Heart left ventricle (tissue), 13 donors: ENCODE measurements around the gene IGSF10.

ENCODE experiments used
- POLR2A ChIP-seq, 2 donors: fragments of 450-650 bp; IDR thresholded peaks; one replicate each; pipeline ENCODE4 v1.6.1; 2017; ENCODE audit warnings: antibody characterized with exemption in 2 of 2, mild to moderate bottlenecking in 2 of 2, moderate library complexity in 2 of 2
- TF ChIP-seq, protein P1 (sequence below), 12 donors: fragments of 200-600 bp; sonication (generic) in 4 of 12; IDR thresholded peaks; one replicate each; pipeline versions ENCODE4 v1.5.0 to v1.8.0; 2018 to 2022; ENCODE audit warnings: antibody characterized with exemption in 12 of 12, mild to moderate bottlenecking in 5 of 12
- donor health status: ischemic (EF 13 %, LVEDD 7.1; RV severe dilation, severe dysfunction).
- donor health status: DM: no; HTN: yes; CAD: no.
- donor health status: DM: no; HTN: no; CAD: no.
- donor health status: ischemic (EF 25% LVEDD 6.9; RV normal size, moderate dysfunction).
- donor health status: ischemic (EF 25% LVEDD 5.7; RV mildly dilated, moderate dysfunction).
- donor health status: ischemic (EF 35%, LVEDD 5.7; RV mildly dilated, moderate dysfunction).
- donor health status: nonischemic (EF 11% LVEDD 7.7; RV severe dilation, severe dysfunction).
- donor health status: DM: yes; HTN: yes; CAD: no.
- donor health status: PGD.
- donor health status: ischemic (EF 29% LVEDD 5.4; RV normal size, mild dysfunction).
- donor health status: nonischemic (EF 23%, LVEDD 6.1; RV moderate dilation, normal function).

DNA sequence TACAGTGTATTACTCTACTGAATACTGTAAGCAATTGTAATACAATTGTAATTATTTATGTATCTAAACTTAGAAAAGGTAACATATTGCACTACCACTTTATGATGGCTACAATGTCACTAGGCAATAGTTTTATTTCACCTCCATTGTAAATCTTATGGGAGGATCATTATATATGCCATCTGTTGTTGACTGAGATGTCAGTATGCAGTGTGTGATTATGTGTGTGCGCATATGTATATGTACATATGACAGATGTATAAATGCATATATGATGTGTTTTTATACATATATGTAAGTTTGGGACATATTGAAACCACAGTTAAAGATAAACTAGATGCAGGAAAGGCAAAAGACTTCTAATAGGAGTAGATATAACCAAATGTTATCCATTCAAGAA, 8.5 kb downstream of the IGSF10 start:
- TF ChIP-seq, protein P1, sequence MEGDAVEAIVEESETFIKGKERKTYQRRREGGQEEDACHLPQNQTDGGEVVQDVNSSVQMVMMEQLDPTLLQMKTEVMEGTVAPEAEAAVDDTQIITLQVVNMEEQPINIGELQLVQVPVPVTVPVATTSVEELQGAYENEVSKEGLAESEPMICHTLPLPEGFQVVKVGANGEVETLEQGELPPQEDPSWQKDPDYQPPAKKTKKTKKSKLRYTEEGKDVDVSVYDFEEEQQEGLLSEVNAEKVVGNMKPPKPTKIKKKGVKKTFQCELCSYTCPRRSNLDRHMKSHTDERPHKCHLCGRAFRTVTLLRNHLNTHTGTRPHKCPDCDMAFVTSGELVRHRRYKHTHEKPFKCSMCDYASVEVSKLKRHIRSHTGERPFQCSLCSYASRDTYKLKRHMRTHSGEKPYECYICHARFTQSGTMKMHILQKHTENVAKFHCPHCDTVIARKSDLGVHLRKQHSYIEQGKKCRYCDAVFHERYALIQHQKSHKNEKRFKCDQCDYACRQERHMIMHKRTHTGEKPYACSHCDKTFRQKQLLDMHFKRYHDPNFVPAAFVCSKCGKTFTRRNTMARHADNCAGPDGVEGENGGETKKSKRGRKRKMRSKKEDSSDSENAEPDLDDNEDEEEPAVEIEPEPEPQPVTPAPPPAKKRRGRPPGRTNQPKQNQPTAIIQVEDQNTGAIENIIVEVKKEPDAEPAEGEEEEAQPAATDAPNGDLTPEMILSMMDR (IDR thresholded peaks at IDR 0.05), result no peak
- TF ChIP-seq POLR2A (IDR thresholded peaks at IDR 0.05), result no peak
